GM12892 (cell line): Measurements from ENCODE around the gene ATF5.

Source experiments
- POLR2A ChIP-seq: IDR thresholded peaks from 2 replicates; pipeline ENCODE4 v1.6.1; 2011; ENCODE audit warnings: low read depth, low read length, control low read depth
- POLR2AphosphoS5 ChIP-seq: IDR thresholded peaks from 2 replicates; pipeline ENCODE4 v1.6.1; 2011; ENCODE audit warnings: low read depth, low read length, control low read depth
- TAF1 ChIP-seq: IDR thresholded peaks from 2 replicates; pipeline ENCODE4 v1.6.1; 2011; ENCODE audit warnings: low read depth, mild to moderate bottlenecking, control low read depth, low read length, borderline replicate concordance

- TF ChIP-seq POLR2AphosphoS5: no peak
- TF ChIP-seq POLR2A: peak; percentile 2; the same call in 1 of the 2 replicates
- TF ChIP-seq TAF1: no peak
Measured at GRCh38 chr19:49889038-49889686, 39.8 kb upstream of the ATF5 start.
